Smooth muscle cell (in vitro differentiated cells): ENCODE results near the gene NBAS. TPM values are rescaled to one million over a fixed set of nuclear protein-coding genes. Genes with fewer than 3 reads are reported as not detected.

Experiments used
- DNase-seq: peaks from one replicate; lab custom pipeline; 2025; ENCODE audit not compliant: unreplicated experiment; lab: John Stamatoyannopoulos, UW
- H2AFZ ChIP-seq: fragments of 200-600 bp; sonication (generic); 2 replicates; pipeline ENCODE4 v1.6.0; 2016; ENCODE audit warnings: antibody characterized with exemption, low read depth, mild to moderate bottlenecking
- H3F3A ChIP-seq: fragments of 200-600 bp; sonication (generic); 2 replicates; pipeline ENCODE4 v1.6.0; 2017; ENCODE audit warnings: antibody characterized with exemption, low read depth
- H3K27ac ChIP-seq: fragments of 200-600 bp; sonication (generic); 2 replicates; pipeline ENCODE4 v1.5.1; 2016; ENCODE audit warnings: low read depth, mild to moderate bottlenecking
- H3K27me3 ChIP-seq: fragments of 200-600 bp; sonication (generic); 2 replicates; pipeline ENCODE4 v1.6.1; 2016; ENCODE audit warnings: low read depth, mild to moderate bottlenecking
- H3K36me3 ChIP-seq: fragments of 200-600 bp; sonication (generic); 2 replicates; pipeline ENCODE4 v1.5.1; 2016; ENCODE audit warnings: low read depth
- H3K4me1 ChIP-seq: fragments of 200-600 bp; sonication (generic); 2 replicates; pipeline ENCODE4 v1.5.1; 2016; ENCODE audit warnings: low read depth
- H3K4me2 ChIP-seq: fragments of 200-600 bp; sonication (generic); 2 replicates; pipeline ENCODE4 v1.6.0; 2016; ENCODE audit warnings: mild to moderate bottlenecking
- H3K4me3 ChIP-seq: fragments of 200-600 bp; sonication (generic); 2 replicates; pipeline ENCODE4 v1.5.1; 2016; ENCODE audit warnings: mild to moderate bottlenecking
- H3K79me2 ChIP-seq: fragments of 200-600 bp; sonication (generic); 2 replicates; pipeline ENCODE4 v1.6.0; 2016; ENCODE audit warnings: low read depth, mild to moderate bottlenecking
- H3K9ac ChIP-seq: fragments of 200-600 bp; sonication (generic); 2 replicates; pipeline ENCODE4 v1.6.0; 2016; ENCODE audit warnings: low read depth
- H3K9me3 ChIP-seq: fragments of 200-600 bp; sonication (generic); replicated peaks from 2 replicates; pipeline ENCODE4 v1.5.1; 2016; ENCODE audit warnings: low read depth
- H4K20me1 ChIP-seq: fragments of 200-600 bp; sonication (generic); 2 replicates; pipeline ENCODE4 v1.6.0; 2016; ENCODE audit warnings: low read depth
- CTCF ChIP-seq: fragments of 200-600 bp; sonication (generic); IDR thresholded peaks from 2 replicates; pipeline ENCODE4 v1.5.1; 2017; ENCODE audit warnings: borderline replicate concordance, mild to moderate bottlenecking, antibody characterized with exemption; ENCODE audit not compliant: insufficient read depth, poor library complexity, severe bottlenecking
- whole genome bisulfite sequencing: methylation state at CpG from one replicate; pipeline ENCODE4 v1.1.7; 2016; ENCODE audit warnings: low lambda C conversion rate; 5-methylcytosine and 5-hydroxymethylcytosine counted together
- polyA plus RNA-seq: library from polyadenylated mRNA; unstranded; fragments of >200 nt; fragmentation: Nextera tagmentation; extraction: Ambion mirVana; gene quantifications from 2 replicates; pipeline ENCODE4 v1.2.1, GENCODE V29; 2016
- total RNA-seq: library from RNA; depleted of rRNA; stranded (reverse); fragments of >200 nt; gene quantifications from 2 replicates; pipeline ENCODE4 v1.2.3, GENCODE V29; 2014

The NBAS gene
- total and polyA plus RNA-seq, 2 experiments from 2014 or later: 31.2 to 51.1 TPM

DNA sequence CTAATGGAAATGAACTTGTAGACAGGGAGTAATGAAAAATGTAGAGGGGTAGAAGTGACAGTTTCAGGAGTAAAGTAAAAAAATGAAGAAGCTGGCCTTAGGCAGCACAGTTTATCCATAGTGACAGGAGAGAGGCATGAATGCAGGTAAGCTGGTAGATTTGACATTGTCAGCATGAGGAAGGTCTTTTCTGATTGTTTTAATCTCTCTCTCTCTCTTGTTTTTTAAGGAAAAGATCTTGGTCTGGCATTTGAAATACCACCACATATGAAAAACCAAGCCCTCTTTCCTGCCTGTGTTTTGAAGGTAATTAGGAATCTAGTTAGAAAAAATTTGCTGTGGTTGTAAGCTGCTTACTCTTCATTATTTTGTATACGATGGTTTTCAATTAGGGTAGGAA, 44.6 kb upstream of the NBAS start:
- no peak for TF ChIP-seq CTCF
- Histone ChIP-seq H2AFZ (no peak overlapping the region), H3K27me3 (no peaks in the 10 kb centered on the region), H3K79me2 (peaks cover 4% of the 10 kb centered on the region), H3K36me3 (peaks cover 78% of the 10 kb centered on the region), H3K4me3 (no peak overlapping the region), H3K4me2 (no peak overlapping the region), H3K27ac (no peak overlapping the region), H3K9me3 (no peaks in the 10 kb centered on the region), H3F3A (no peaks in the 10 kb centered on the region), H3K9ac (no peak overlapping the region), H4K20me1 (peaks cover 7% of the 10 kb centered on the region), H3K4me1 (no peaks in the 10 kb centered on the region)
- WGBS: 95% methylated on average over 1 of the region's 1 CpG
- no peak for DNase-seq

DNA sequence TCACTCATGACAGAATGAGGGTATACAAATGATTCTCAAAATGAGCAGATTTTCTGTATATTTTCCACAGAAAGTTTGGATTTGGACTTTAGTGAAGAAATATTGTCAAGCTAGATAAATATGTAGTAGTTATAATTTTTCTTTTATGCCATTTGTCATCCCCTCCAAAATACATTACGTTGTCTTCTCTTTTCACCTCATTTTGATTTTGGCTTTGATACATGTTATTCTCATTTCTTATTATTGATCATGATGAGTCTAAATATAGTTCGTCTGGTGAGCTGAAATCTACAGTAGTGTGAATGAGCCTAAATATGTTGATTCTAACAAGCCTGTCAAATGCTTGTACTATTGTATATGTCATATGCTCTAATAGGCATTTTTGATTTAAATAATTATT, 42.8 kb upstream of the NBAS start:
- Histone ChIP-seq H4K20me1 (peaks cover 7% of the 10 kb centered on the region), H3K4me3 (no peak overlapping the region), H3K79me2 (peaks cover 4% of the 10 kb centered on the region), H3K4me2 (no peak overlapping the region), H3F3A (no peaks in the 10 kb centered on the region), H3K27ac (no peak overlapping the region), H3K27me3 (no peaks in the 10 kb centered on the region), H2AFZ (no peak overlapping the region), H3K36me3 (peaks cover 77% of the 10 kb centered on the region), H3K9ac (no peak overlapping the region), H3K9me3 (no peaks in the 10 kb centered on the region), H3K4me1 (no peaks in the 10 kb centered on the region)
- 97% methylated on average over 2 of the region's 2 CpGs for WGBS
- TF ChIP-seq CTCF: no peak
- no peak for DNase-seq

GRCh38 chr2:15603044-15603765, 42.1 kb upstream of the NBAS start:
- Histone ChIP-seq H3K9me3 (no peaks in the 10 kb centered on the region), H3K9ac (no peak overlapping the region), H4K20me1 (peaks cover 7% of the 10 kb centered on the region), H3K27ac (no peak overlapping the region), H2AFZ (no peak overlapping the region), H3F3A (no peaks in the 10 kb centered on the region), H3K4me3 (no peak overlapping the region), H3K4me2 (no peak overlapping the region), H3K36me3 (peaks cover 74% of the 10 kb centered on the region), H3K27me3 (no peaks in the 10 kb centered on the region), H3K79me2 (peaks cover 4% of the 10 kb centered on the region), H3K4me1 (no peaks in the 10 kb centered on the region)
- TF ChIP-seq CTCF: no peak
- DNase-seq: no peak
- WGBS: 99% methylated on average over 3 of the region's 3 CpGs

GRCh38 chr2:15602393-15602792, 41.3 kb upstream of the NBAS start:
- H3K36me3 ChIP-seq: peaks cover 75% of the 10 kb centered on the region
- peaks cover 7% of the 10 kb centered on the region for H4K20me1 ChIP-seq
- no peak overlapping the region for H3K4me3 ChIP-seq
- peaks cover 4% of the 10 kb centered on the region for H3K79me2 ChIP-seq
- no peak for DNase-seq
- no peak overlapping the region for H3K9ac ChIP-seq
- no peaks in the 10 kb centered on the region for H3K4me1 ChIP-seq
- no peak overlapping the region for H2AFZ ChIP-seq
- no peaks in the 10 kb centered on the region for H3K9me3 ChIP-seq
- no peak overlapping the region for H3K4me2 ChIP-seq
- WGBS: 98% methylated on average over 8 of the region's 8 CpGs
- H3F3A ChIP-seq: no peaks in the 10 kb centered on the region
- H3K27ac ChIP-seq: no peak overlapping the region
- H3K27me3 ChIP-seq: no peaks in the 10 kb centered on the region
- TF ChIP-seq CTCF: no peak
